PFSK-1 (cell line): ENCODE data around the gene OXNAD1.

Source experiments
- POLR2AphosphoS5 ChIP-seq: IDR thresholded peaks from 2 replicates; pipeline ENCODE4 v1.6.1; 2012; ENCODE audit warnings: low read depth, mild to moderate bottlenecking, control low read depth, low read length, moderate library complexity
- REST ChIP-seq, 2 experiments: IDR thresholded peaks; 2 replicates each; pipeline versions ENCODE4 v1.6.1 to v1.8.0; 2011 to 2012; ENCODE audit warnings: low read depth in 2 of 2, low read length in 2 of 2, control low read depth in 1 of 2, inconsistent platforms in 1 of 2, mild to moderate bottlenecking in 1 of 2, moderate library complexity in 1 of 2; ENCODE audit not compliant: insufficient read depth in 1 of 2
- SIN3A ChIP-seq: IDR thresholded peaks from 2 replicates; pipeline ENCODE4 v1.6.1; 2012; ENCODE audit warnings: mild to moderate bottlenecking, low read length, moderate library complexity, borderline replicate concordance; ENCODE audit not compliant: insufficient read depth
- TAF1 ChIP-seq: IDR thresholded peaks from 2 replicates; pipeline ENCODE4 v1.6.1; 2012; ENCODE audit warnings: low read length, control low read depth, borderline replicate concordance; ENCODE audit not compliant: insufficient read depth

- TF ChIP-seq POLR2AphosphoS5, result peak; percentile 90
- TF ChIP-seq REST (IDR thresholded peaks at IDR 0.05; ENCODE audit: insufficient read depth in 1 of 2, low read depth in 2 of 2, low read length in 2 of 2), result peak in 1 of 2 experiments; percentile 25; a peak in 1 of 4 replicates
- TF ChIP-seq TAF1, result no peak
- peak; percentile 53; the same call in 1 of the 2 replicates for TF ChIP-seq SIN3A
These were observed at the start of gene OXNAD1, which contains the start of gene DPH3 for GRCh38 chr3:16264708-16265454.
